H1 (cell line): ENCODE measurements around the gene DCDC1. TPM values are rescaled to one million over a fixed set of nuclear protein-coding genes. Genes with fewer than 3 reads are reported as not detected.

Source experiments
- ATF2 ChIP-seq: IDR thresholded peaks from 2 replicates; pipeline ENCODE4 v1.6.1; 2012; ENCODE audit warnings: low read length, inconsistent platforms
- CHD7 ChIP-seq: fragments of 300-600 bp; sonication (generic); IDR thresholded peaks from 2 replicates; pipeline ENCODE4 v1.7.1; 2012; ENCODE audit warnings: low read length, moderate library complexity, mild to moderate bottlenecking, inconsistent platforms; ENCODE audit not compliant: insufficient replicate concordance
- GABPA ChIP-seq: IDR thresholded peaks from 2 replicates; pipeline ENCODE4 v1.6.1; 2011; ENCODE audit warnings: mild to moderate bottlenecking, low read length, moderate library complexity, borderline replicate concordance; ENCODE audit not compliant: insufficient read depth
- GTF2F1 ChIP-seq: IDR thresholded peaks from 2 replicates; pipeline ENCODE4 v1.6.1; 2012; ENCODE audit warnings: low read depth, low read length, improper control_type of control experiment, borderline replicate concordance
- POLR2A ChIP-seq, 2 experiments: IDR thresholded peaks; 1 replicate in 1 of 2; 2 replicates in 1 of 2; pipeline ENCODE4 v1.6.1; 2011; ENCODE audit warnings: low read depth in 2 of 2, low read length in 2 of 2, mild to moderate bottlenecking in 2 of 2; ENCODE audit errors: control extremely low read depth in 1 of 2
- RFX5 ChIP-seq: IDR thresholded peaks from 2 replicates; pipeline ENCODE4 v1.6.1; 2011; ENCODE audit warnings: low read depth, low read length, improper control_type of control experiment, borderline replicate concordance
- RXRA ChIP-seq: IDR thresholded peaks from 2 replicates; pipeline ENCODE4 v1.6.1; 2011; ENCODE audit warnings: low read depth, mild to moderate bottlenecking, low read length, moderate library complexity; ENCODE audit not compliant: insufficient read depth
- polyA plus RNA-seq, 7 experiments: library from polyadenylated mRNA; depleted of rRNA in 3 of 7; stranded (reverse) in 5 of 7; unstranded in 2 of 7; fragments of >200 nt in 5 of 7; fragments of 200-250 nt in 2 of 7; gene quantifications; 1 replicate in 5 of 7; 2 replicates in 1 of 7; 4 replicates in 1 of 7; pipeline versions ENCODE4 v1.2.1 to v1.2.3, GENCODE V29; 2011 to 2013; ENCODE audit warnings: missing spikeins in 2 of 7, mixed read lengths in 2 of 7
- total RNA-seq: library from RNA; stranded (reverse); fragmentation: NEBNext Ultra II Directional; extraction: Animal tissue kit (Norgen Biotek cat#: 25700); gene quantifications from 2 replicates; pipeline ENCODE4 v1.2.1, GENCODE V29; 2021

Gene DCDC1
- total and polyA plus RNA-seq, 2 of the 8 experiments (the other 6 are each of a cell fraction or from before 2014, with no cell fraction given), result 0.15 to 0.56 TPM

- no peak for TF ChIP-seq CHD7
- TF ChIP-seq ATF2, result no peak
- TF ChIP-seq RXRA, result no peak
- TF ChIP-seq GABPA, result no peak
- TF ChIP-seq GTF2F1, result no peak
- TF ChIP-seq RFX5, result no peak
- no peak for TF ChIP-seq POLR2A (IDR thresholded peaks at IDR 0.05; ENCODE audit: control extremely low read depth in 1 of 2, low read depth in 2 of 2, low read length in 2 of 2)
Measured at GRCh38 chr11:31107649-31108048, 261.9 kb downstream of the DCDC1 start (continued).
